Panc1 (cell line): ENCODE results near the gene MSTO1. TPM values are rescaled to one million over a fixed set of nuclear protein-coding genes. Genes with fewer than 3 reads are reported as not detected.
"Not testable (repeated sequence)": the region's sequence is repeated elsewhere in the genome, so short reads cannot be mapped to it uniquely, and the experiment has no call there.

Experiments used
- ATAC-seq: fragments of 200-7000 bp; cut with Tn5 transposase; 2 replicates; pipeline ENCODE4 v1.9.1; 2020; ENCODE audit warnings: mild to moderate bottlenecking, moderate library complexity
- BruUV-seq: library from RNA; stranded (reverse); fragments of 400-500 nt; replicated peaks from 2 replicates; lab custom pipeline; 2021; lab: Mats Ljungman, UMichigan
- CTCF ChIA-PET: fragments of 300-600 bp; sonication (Branson Sonifier 250); formaldehyde crosslinking; loops from one replicate; lab custom pipeline; 2022; ENCODE audit warnings: antibody characterized with exemption; lab: Charles Lee
- POLR2A ChIA-PET: fragments of 300-600 bp; sonication (Branson Sonifier 250); formaldehyde crosslinking; loops from one replicate; lab custom pipeline; 2022; ENCODE audit warnings: antibody characterized with exemption; lab: Charles Lee
- DNase-seq: peaks from one replicate; pipeline ENCODE4 v3.0.0-alpha.2; 2010; ENCODE audit warnings: low read depth, low spot score
- H3K27ac ChIP-seq: 2 replicates; pipeline ENCODE4 v1.5.1; 2011; ENCODE audit warnings: mild to moderate bottlenecking, low read length, inconsistent platforms
- H3K27me3 ChIP-seq: fragments of 200-500 bp; sonication (Bioruptor generic); 2 replicates; pipeline ENCODE4 v1.6.0; 2014; ENCODE audit warnings: low read length, inconsistent platforms; ENCODE audit not compliant: control insufficient read depth, insufficient read depth
- H3K36me3 ChIP-seq: fragments of 200-500 bp; sonication (Bioruptor generic); 2 replicates; pipeline ENCODE4 v1.5.1; 2014; ENCODE audit warnings: inconsistent platforms, mild to moderate bottlenecking, low read length, moderate library complexity; ENCODE audit not compliant: control insufficient read depth, insufficient read depth
- H3K4me1 ChIP-seq: 2 replicates; pipeline ENCODE4 v1.5.1; 2011; ENCODE audit warnings: inconsistent platforms, mild to moderate bottlenecking, low read length, moderate library complexity; ENCODE audit not compliant: control insufficient read depth, insufficient read depth
- H3K4me3 ChIP-seq, 2 experiments: 2 replicates each; pipeline ENCODE4 v1.5.1; 2011 to 2012; ENCODE audit warnings: low read depth in 2 of 2, low read length in 2 of 2, mild to moderate bottlenecking in 2 of 2, inconsistent platforms in 1 of 2, moderate library complexity in 1 of 2
- H3K9me3 ChIP-seq: fragments of 200-500 bp; sonication (Bioruptor generic); 2 replicates; pipeline ENCODE4 v1.5.1; 2014; ENCODE audit warnings: low read depth, mild to moderate bottlenecking, inconsistent platforms, low read length, moderate library complexity; ENCODE audit not compliant: control insufficient read depth, insufficient read depth
- POLR2AphosphoS5 ChIP-seq: IDR thresholded peaks from 2 replicates; pipeline ENCODE4 v1.6.1; 2012; ENCODE audit warnings: mild to moderate bottlenecking, low read depth, low read length, moderate library complexity
- SIN3A ChIP-seq: IDR thresholded peaks from 2 replicates; pipeline ENCODE4 v1.6.1; 2012; ENCODE audit warnings: low read depth, mild to moderate bottlenecking, low read length, moderate library complexity, borderline replicate concordance; ENCODE audit not compliant: insufficient read depth
- TCF7L2 ChIP-seq: IDR thresholded peaks from 2 replicates; pipeline ENCODE4 v1.6.1; 2011; ENCODE audit warnings: mild to moderate bottlenecking, low read depth, low read length, inconsistent platforms
- in situ Hi-C: cut with HindIII; loops from 2 replicates; pipeline ENCODE4 v1.10.0; 2016; ENCODE audit warnings: low sequenced_read_pairs, low pct_unique_long_range_greater_than_20kb
- intact Hi-C: fragments of 100-400 bp; cut with micrococcal nuclease; formaldehyde crosslinking; loops from one replicate; pipeline ENCODE4 v1.10.0; 2022; ENCODE audit not compliant: unreplicated experiment
- total RNA-seq: library from RNA; stranded (reverse); gene quantifications from one replicate; pipeline ENCODE4 v1.2.1, GENCODE V29; 2021; ENCODE audit not compliant: unreplicated experiment
- TF ChIP-seq, protein P1 (sequence below), 2 experiments: IDR thresholded peaks; 2 replicates each; pipeline ENCODE4 v1.6.1; 2011 to 2012; ENCODE audit warnings: low read depth in 2 of 2, control low read depth in 1 of 2, low read length in 1 of 2, mild to moderate bottlenecking in 1 of 2, moderate library complexity in 1 of 2; ENCODE audit not compliant: insufficient read depth in 1 of 2
- TF ChIP-seq, protein P2 (sequence below): fragments of 450-650 bp; IDR thresholded peaks from 2 replicates; pipeline ENCODE4 v1.5.1; 2017; ENCODE audit warnings: mild to moderate bottlenecking

Gene MSTO1
- total RNA-seq, 1 experiment from 2014 or later, result 60.9 TPM

DNA sequence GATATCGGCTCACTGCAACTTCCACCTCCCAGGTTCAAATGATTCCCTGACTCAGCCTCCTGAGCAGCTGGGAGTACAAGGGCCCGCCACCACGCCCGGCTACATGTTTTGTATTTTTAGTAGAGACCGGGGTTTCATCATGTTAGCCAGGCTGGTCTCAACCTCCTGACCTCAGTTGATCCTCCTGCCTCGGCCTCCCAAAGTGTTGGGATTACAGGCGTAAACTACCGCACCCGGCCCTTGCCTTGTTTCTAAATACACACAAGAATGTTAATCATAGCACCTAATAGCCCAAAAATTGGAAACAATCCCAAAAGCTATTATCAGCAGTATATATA, 1.2 kb upstream of the MSTO1 start:
- in situ Hi-C loops, result no loop called here
- BruUV-seq, result no TSS peak
- TF ChIP-seq TCF7L2 (no peak), SIN3A (no peak), POLR2AphosphoS5 (no peak)
- TF ChIP-seq, protein P1, sequence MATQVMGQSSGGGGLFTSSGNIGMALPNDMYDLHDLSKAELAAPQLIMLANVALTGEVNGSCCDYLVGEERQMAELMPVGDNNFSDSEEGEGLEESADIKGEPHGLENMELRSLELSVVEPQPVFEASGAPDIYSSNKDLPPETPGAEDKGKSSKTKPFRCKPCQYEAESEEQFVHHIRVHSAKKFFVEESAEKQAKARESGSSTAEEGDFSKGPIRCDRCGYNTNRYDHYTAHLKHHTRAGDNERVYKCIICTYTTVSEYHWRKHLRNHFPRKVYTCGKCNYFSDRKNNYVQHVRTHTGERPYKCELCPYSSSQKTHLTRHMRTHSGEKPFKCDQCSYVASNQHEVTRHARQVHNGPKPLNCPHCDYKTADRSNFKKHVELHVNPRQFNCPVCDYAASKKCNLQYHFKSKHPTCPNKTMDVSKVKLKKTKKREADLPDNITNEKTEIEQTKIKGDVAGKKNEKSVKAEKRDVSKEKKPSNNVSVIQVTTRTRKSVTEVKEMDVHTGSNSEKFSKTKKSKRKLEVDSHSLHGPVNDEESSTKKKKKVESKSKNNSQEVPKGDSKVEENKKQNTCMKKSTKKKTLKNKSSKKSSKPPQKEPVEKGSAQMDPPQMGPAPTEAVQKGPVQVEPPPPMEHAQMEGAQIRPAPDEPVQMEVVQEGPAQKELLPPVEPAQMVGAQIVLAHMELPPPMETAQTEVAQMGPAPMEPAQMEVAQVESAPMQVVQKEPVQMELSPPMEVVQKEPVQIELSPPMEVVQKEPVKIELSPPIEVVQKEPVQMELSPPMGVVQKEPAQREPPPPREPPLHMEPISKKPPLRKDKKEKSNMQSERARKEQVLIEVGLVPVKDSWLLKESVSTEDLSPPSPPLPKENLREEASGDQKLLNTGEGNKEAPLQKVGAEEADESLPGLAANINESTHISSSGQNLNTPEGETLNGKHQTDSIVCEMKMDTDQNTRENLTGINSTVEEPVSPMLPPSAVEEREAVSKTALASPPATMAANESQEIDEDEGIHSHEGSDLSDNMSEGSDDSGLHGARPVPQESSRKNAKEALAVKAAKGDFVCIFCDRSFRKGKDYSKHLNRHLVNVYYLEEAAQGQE (IDR thresholded peaks at IDR 0.05; ENCODE audit: insufficient read depth in 1 of 2, low read depth in 2 of 2, low read length in 1 of 2), result no peak
- TF ChIP-seq, protein P2, sequence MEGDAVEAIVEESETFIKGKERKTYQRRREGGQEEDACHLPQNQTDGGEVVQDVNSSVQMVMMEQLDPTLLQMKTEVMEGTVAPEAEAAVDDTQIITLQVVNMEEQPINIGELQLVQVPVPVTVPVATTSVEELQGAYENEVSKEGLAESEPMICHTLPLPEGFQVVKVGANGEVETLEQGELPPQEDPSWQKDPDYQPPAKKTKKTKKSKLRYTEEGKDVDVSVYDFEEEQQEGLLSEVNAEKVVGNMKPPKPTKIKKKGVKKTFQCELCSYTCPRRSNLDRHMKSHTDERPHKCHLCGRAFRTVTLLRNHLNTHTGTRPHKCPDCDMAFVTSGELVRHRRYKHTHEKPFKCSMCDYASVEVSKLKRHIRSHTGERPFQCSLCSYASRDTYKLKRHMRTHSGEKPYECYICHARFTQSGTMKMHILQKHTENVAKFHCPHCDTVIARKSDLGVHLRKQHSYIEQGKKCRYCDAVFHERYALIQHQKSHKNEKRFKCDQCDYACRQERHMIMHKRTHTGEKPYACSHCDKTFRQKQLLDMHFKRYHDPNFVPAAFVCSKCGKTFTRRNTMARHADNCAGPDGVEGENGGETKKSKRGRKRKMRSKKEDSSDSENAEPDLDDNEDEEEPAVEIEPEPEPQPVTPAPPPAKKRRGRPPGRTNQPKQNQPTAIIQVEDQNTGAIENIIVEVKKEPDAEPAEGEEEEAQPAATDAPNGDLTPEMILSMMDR, result no peak
- ATAC-seq (no peak), DNase-seq (no peak)
- ChIA-PET POLR2A (no interaction called here), CTCF (no interaction called here)
- Histone ChIP-seq H3K4me3 (peak overlapping the region in 1 of 2 experiments; percentile 26; a peak in 1 of 4 replicates), H3K36me3 (peaks cover 2% of the 10 kb centered on the region), H3K9me3 (no peaks in the 10 kb centered on the region), H3K4me1 (no peaks in the 10 kb centered on the region), H3K27ac (peak overlapping the region; percentile 70), H3K27me3 (no peaks in the 10 kb centered on the region)
- intact Hi-C loops, result no loop called here

DNA sequence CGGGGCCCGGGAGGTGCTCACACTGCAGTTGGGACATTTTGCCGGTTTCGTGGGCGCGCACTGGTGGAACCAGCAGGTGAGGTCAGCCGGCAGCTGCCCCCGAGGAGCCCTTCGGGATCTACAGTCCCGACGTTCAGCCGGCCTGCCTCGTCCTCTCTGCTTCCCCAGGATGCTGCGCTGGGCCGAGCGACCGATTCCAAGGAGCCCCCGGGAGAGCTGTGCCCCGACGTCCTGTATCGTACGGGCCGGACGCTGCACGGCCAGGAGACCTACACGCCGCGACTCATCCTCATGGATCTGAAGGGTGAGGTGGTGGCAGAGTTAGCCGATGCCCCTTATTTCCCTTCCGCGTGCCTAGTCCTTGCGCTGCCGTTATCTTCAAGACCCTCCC, 234 bp downstream of the MSTO1 start:
- H3K4me1 ChIP-seq, H3K9me3 ChIP-seq, POLR2A ChIA-PET, H3K27me3 ChIP-seq, DNase-seq, BruUV-seq, H3K36me3 ChIP-seq, CTCF ChIA-PET, intact Hi-C loops, in situ Hi-C loops, H3K27ac ChIP-seq: not testable (repeated sequence)
- ATAC-seq, result peak; percentile 59
- H3K4me3 ChIP-seq, result peak overlapping the region; percentile 62 to 69

DNA sequence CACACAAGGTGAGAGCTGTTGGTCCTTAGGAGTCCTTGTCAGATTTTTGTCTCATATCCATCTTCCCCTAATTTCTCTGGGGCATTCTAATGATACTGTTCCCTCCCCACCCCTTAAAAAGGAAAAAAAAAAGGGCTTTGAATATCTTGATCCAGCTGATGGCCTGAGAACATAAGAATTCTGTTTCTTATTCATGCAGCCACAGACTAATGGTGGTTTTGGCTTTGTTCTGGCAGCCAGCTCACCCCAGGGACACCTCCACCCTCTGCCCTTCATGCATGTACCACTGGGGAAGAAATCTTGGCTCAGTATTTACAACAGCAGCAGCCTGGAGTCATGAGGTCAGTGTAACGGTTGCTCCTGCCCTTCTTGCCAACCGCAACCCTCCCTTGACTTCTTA, 3.2 kb downstream of the MSTO1 start:
- DNase-seq, intact Hi-C loops, H3K27me3 ChIP-seq, H3K36me3 ChIP-seq, ATAC-seq, H3K9me3 ChIP-seq, CTCF ChIA-PET, POLR2A ChIA-PET, BruUV-seq, in situ Hi-C loops, H3K27ac ChIP-seq, H3K4me3 ChIP-seq, H3K4me1 ChIP-seq: not testable (repeated sequence)
